ENCODE results near the gene JARID2. TPM values are rescaled to one million over a fixed set of nuclear protein-coding genes. Genes with fewer than 3 reads are reported as not detected.

The JARID2 gene
- total and polyA plus RNA-seq, 3 donors from 2014 or later, result 36.1 to 60.8 (median 53.7) TPM

DNA sequence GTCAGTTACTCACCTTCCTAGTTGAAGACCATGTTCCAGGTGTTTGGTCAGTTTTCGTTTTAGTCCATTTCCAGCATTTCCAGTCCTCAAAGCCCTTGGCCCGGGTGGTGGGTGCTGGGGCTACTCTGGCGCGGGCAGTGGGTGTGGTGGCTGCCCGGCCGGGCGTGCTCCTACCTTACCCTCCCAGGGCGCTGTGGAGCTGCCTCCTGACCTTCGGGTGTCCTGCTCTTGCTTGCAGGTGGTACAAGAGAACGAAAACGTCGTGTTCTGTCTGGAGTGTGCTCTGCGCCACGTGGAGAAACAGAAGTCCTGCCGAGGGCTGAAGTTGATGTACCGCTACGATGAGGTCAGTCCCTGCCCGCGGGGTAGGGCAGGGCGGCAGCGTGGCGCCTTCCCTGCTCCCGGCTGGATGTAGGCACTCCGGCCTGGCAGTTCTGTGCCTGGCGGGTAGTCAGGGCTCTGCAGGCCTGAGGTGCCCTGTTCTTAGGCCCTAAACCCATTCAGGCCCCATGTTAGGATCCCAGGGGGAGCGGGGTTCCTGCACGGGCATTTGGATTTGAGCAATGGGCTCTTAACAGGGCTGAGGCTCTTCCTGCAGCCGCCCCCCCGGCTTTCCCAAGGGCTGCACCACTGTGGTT is 271.2 kb downstream of the JARID2 start:
- Histone ChIP-seq H3K4me3 (no peak overlapping the region), H3K36me3 (ENCODE audit: low read depth, missing control alignments) (no peaks in the 10 kb centered on the region), H3K27me3 (no peaks in the 10 kb centered on the region), H3K4me1 (peaks cover 16% of the 10 kb centered on the region), H3K27ac (no peak overlapping the region), H3K9me3 (no peaks in the 10 kb centered on the region)
- DNase-seq, result no peak
- 93 to 95% methylated on average over 8 to 29 of the region's 29 CpGs for WGBS, 2 donors
- TF ChIP-seq, protein P1, sequence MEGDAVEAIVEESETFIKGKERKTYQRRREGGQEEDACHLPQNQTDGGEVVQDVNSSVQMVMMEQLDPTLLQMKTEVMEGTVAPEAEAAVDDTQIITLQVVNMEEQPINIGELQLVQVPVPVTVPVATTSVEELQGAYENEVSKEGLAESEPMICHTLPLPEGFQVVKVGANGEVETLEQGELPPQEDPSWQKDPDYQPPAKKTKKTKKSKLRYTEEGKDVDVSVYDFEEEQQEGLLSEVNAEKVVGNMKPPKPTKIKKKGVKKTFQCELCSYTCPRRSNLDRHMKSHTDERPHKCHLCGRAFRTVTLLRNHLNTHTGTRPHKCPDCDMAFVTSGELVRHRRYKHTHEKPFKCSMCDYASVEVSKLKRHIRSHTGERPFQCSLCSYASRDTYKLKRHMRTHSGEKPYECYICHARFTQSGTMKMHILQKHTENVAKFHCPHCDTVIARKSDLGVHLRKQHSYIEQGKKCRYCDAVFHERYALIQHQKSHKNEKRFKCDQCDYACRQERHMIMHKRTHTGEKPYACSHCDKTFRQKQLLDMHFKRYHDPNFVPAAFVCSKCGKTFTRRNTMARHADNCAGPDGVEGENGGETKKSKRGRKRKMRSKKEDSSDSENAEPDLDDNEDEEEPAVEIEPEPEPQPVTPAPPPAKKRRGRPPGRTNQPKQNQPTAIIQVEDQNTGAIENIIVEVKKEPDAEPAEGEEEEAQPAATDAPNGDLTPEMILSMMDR (IDR thresholded peaks at IDR 0.05), result no peak
- TF ChIP-seq POLR2A (IDR thresholded peaks at IDR 0.05), result no peak
- intact Hi-C loops (cut with DNase I; ENCODE audit: low total_unique reads), result no loop called here

DNA sequence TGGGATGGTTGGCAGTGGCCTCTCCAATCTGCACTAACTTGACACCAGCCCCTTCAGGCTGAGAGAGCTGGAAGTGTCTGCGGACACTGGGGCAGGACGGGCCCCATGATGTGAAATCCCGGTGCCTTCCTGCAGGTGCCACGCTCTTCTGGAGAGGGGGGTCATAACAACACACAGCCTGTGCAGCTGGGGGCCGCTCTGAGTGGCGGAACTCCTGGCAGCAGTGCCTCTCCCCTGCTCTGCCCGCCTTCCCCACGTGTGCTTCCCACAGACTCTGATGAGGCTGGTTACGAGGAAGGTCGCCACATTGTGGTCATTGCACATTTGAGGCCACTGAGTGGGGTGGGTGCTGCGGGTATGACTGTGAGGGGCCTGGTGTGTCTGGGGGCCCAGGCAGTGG is 271.7 kb downstream of the JARID2 start:
- TF ChIP-seq, protein P1 (IDR thresholded peaks at IDR 0.05), result no peak
- TF ChIP-seq POLR2A (IDR thresholded peaks at IDR 0.05), result no peak
- no peaks in the 10 kb centered on the region for H3K27me3 ChIP-seq
- DNase-seq, result no peak
- no peaks in the 10 kb centered on the region for H3K9me3 ChIP-seq
- intact Hi-C loops (cut with DNase I; ENCODE audit: low total_unique reads), result no loop called here
- WGBS, 2 donors, result 93% methylated on average over 11 of the region's 11 CpGs; no CpG with 5 or more reads in 1 of the 2 donors
- H3K4me1 ChIP-seq, result peaks cover 16% of the 10 kb centered on the region
- H3K36me3 ChIP-seq (ENCODE audit: low read depth, missing control alignments), result no peaks in the 10 kb centered on the region
- no peak overlapping the region for H3K4me3 ChIP-seq
- no peak overlapping the region for H3K27ac ChIP-seq

- Histone ChIP-seq H3K4me3 (no peak overlapping the region), H3K27ac (no peak overlapping the region), H3K9me3 (no peaks in the 10 kb centered on the region), H3K4me1 (peaks cover 16% of the 10 kb centered on the region), H3K27me3 (no peaks in the 10 kb centered on the region), H3K36me3 (ENCODE audit: low read depth, missing control alignments) (no peaks in the 10 kb centered on the region)
- intact Hi-C loops (cut with DNase I; ENCODE audit: low total_unique reads), result no loop called here
- no peak for DNase-seq
- TF ChIP-seq, protein P1 (IDR thresholded peaks at IDR 0.05), result no peak
- TF ChIP-seq POLR2A (IDR thresholded peaks at IDR 0.05), result no peak
- WGBS, 2 donors, result 97 to 99% methylated on average over 9 of the region's 9 CpGs
Observed at GRCh38 chr6:15518057-15518456, 272.2 kb downstream of the JARID2 start.

DNA sequence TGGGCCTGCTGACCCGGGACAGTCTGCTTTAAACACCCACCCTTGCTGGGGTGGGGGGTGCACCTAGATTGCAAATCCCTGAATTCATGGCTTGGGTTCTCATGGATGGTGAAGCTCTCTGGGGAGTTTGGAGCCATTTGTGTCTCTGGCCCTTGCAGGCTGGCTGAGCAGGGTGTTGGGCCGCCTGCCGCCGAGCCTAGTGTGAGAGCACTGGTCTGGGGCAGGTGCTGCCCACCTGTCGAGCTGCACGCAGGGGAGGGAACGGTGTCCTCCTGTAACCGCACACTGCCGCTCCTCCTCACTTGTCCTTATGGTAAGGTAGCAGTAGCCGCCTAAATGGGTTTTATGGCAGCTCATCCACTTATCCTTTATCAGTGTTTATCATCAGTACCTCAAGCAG is 273.0 kb downstream of the JARID2 start:
- intact Hi-C loops (cut with DNase I; ENCODE audit: low total_unique reads), result no loop called here
- H3K36me3 ChIP-seq (ENCODE audit: low read depth, missing control alignments), result no peaks in the 10 kb centered on the region
- TF ChIP-seq, protein P1 (IDR thresholded peaks at IDR 0.05), result no peak
- TF ChIP-seq POLR2A (IDR thresholded peaks at IDR 0.05), result no peak
- H3K4me1 ChIP-seq, result peaks cover 16% of the 10 kb centered on the region
- no peak for DNase-seq
- no peak overlapping the region for H3K4me3 ChIP-seq
- H3K9me3 ChIP-seq, result no peaks in the 10 kb centered on the region
- no peaks in the 10 kb centered on the region for H3K27me3 ChIP-seq
- WGBS, 2 donors, result 96% methylated on average over 7 to 9 of the region's 10 CpGs
- no peak overlapping the region for H3K27ac ChIP-seq

DNA sequence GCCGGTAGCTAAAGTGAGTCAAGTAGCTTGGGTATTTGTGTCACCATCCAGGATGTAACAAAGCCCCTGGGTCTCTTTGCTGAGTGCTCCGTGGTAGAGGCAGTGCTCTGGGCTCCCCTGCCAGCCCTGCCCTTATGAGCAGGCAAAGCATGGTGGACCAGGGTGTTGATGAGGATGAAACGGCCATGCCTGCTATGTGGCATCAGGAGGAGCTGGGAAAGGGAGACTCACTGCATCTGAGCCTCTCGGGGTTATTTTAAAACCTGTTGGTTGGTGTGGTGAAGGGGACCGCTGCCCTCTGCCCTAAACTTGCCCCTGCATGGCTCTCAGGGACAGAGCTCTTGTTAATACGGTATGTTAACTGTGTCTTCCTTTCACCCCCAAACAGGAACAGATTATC is 273.8 kb downstream of the JARID2 start:
- Histone ChIP-seq H3K4me3 (no peak overlapping the region), H3K9me3 (no peaks in the 10 kb centered on the region), H3K36me3 (ENCODE audit: low read depth, missing control alignments) (no peaks in the 10 kb centered on the region), H3K27ac (no peak overlapping the region), H3K27me3 (no peaks in the 10 kb centered on the region), H3K4me1 (peaks cover 8% of the 10 kb centered on the region)
- TF ChIP-seq POLR2A (IDR thresholded peaks at IDR 0.05), result no peak
- TF ChIP-seq, protein P1 (IDR thresholded peaks at IDR 0.05), result no peak
- 89 to 90% methylated on average over 3 to 6 of the region's 6 CpGs for WGBS, 2 donors
- no peak for DNase-seq
- intact Hi-C loops (cut with DNase I; ENCODE audit: low total_unique reads), result no loop called here

Data from testis (tissue), 3 donors.